ENCODE results near the gene C19orf81.

- TF ChIP-seq CTCF (IDR thresholded peaks at IDR 0.05) (no peak), POLR2A (IDR thresholded peaks at IDR 0.05; ENCODE audit: low read depth) (no peak), POLR2AphosphoS5 (IDR thresholded peaks at IDR 0.05) (no peak)
Measured at GRCh38 chr19:50649433-50650391, at the start of gene C19orf81.

Data from esophagus muscularis mucosa (tissue), 3 donors.